LHCN-M2 (cell line): ENCODE data around the gene SPOCD1. TPM values are rescaled to one million over a fixed set of nuclear protein-coding genes. Genes with fewer than 3 reads are reported as not detected.

Source experiments
- total RNA-seq: library from RNA; depleted of rRNA; stranded (reverse); fragments of >200 nt; gene quantifications from 2 replicates; pipeline ENCODE4 v1.2.3, GENCODE V29; 2014; rRNA removed

Gene SPOCD1
- total RNA-seq, 1 experiment from 2014 or later, result 52.0 TPM

Other genes with a start within 250 kb of the SPOCD1 start
- 0.19 TPM in 1 of 2 replicates, not detected in the other for gene TINAGL1, start 239.5 kb downstream of the SPOCD1 start, total RNA-seq
- gene HCRTR1, start 198.3 kb downstream of the SPOCD1 start, total RNA-seq, result not detected in 2 replicates
- gene PEF1, start 171.1 kb downstream of the SPOCD1 start, total RNA-seq, result 67.5 and 78.3 TPM in 2 replicates
- 9.8 and 11.5 TPM in 2 replicates for gene COL16A1, start 112.0 kb downstream of the SPOCD1 start, total RNA-seq
- 20.5 and 22.6 TPM in 2 replicates for gene ADGRB2, start 51.7 kb downstream of the SPOCD1 start, total RNA-seq
- gene PTP4A2, start 122.3 kb upstream of the SPOCD1 start, total RNA-seq, result 266 and 303 TPM in 2 replicates
- gene KHDRBS1, start 197.8 kb upstream of the SPOCD1 start, total RNA-seq, result 58.9 and 72.6 TPM in 2 replicates